ENCODE measurements around the gene DDX10. TPM values are rescaled to one million over a fixed set of nuclear protein-coding genes. Genes with fewer than 3 reads are reported as not detected.

Gene DDX10
- total and polyA plus RNA-seq, 2 experiments from 2014 or later, result 32.4 to 37.8 TPM

DNA sequence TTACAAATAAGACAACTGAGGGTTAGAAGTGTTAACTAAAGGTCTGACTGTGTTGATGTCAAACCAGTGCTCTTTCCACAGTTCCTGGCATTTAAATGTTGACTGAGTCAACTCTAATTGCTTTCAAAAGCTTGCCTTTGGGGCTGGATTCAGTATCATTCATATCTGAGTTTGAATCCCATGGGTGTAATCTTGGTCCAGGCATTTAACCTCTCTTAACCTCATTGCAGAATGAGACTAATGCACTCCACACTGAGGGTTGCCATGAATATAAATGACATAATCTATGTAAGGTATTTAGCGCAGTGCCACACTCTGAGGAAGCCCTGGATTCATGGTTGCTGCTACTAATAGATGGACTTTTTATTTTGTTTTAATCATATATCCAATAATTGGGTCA, 274.3 kb downstream of the DDX10 start:
- Mint-ChIP-seq H3K36me3 (ENCODE audit: low read depth) (peaks cover 8% of the 10 kb centered on the region; the same call in 2 of the 3 replicates), H3K27me3 (ENCODE audit: insufficient read depth, low read depth, poor library complexity) (no peaks in the 10 kb centered on the region), H3K27ac (no peak overlapping the region), H3K4me3 (no peak overlapping the region), H3K4me1 (peaks cover 19% of the 10 kb centered on the region), H3K9me3 (no peaks in the 10 kb centered on the region)
- H3K4me1 ChIP-seq (ENCODE audit: insufficient read depth), result peaks cover 10% of the 10 kb centered on the region
- no peaks in the 10 kb centered on the region for H3F3A ChIP-seq (replicated peaks; ENCODE audit: low read depth)
- H3K79me2 ChIP-seq (replicated peaks; ENCODE audit: insufficient read depth), result no peaks in the 10 kb centered on the region
- ATAC-seq (no peak), DNase-seq (ENCODE audit: low spot score) (no peak)
- no peak overlapping the region for H2AFZ ChIP-seq
- no peak overlapping the region for H3K27ac ChIP-seq (ENCODE audit: low read depth)
- no peak overlapping the region for H3K4me2 ChIP-seq
- H3K36me3 ChIP-seq (ENCODE audit: insufficient read depth), result no peaks in the 10 kb centered on the region
- H3K4me3 ChIP-seq, result no peak overlapping the region
- H4K20me1 ChIP-seq (replicated peaks; ENCODE audit: insufficient read depth), result no peaks in the 10 kb centered on the region
- no peaks in the 10 kb centered on the region; the same call in 1 of the 2 replicates for H3K9me2 ChIP-seq (ENCODE audit: insufficient read depth)
- H3K27me3 ChIP-seq (ENCODE audit: insufficient read depth), result no peaks in the 10 kb centered on the region
- no peak for TF ChIP-seq NANOG (IDR thresholded peaks at IDR 0.05; ENCODE audit: borderline replicate concordance)
- TF ChIP-seq EZH2phosphoT487 (IDR thresholded peaks at IDR 0.05; ENCODE audit: unreplicated experiment), result no peak
- TF ChIP-seq EZH2 (IDR thresholded peaks at IDR 0.05; ENCODE audit: low read depth, unreplicated experiment), result no peak
- no peak for TF ChIP-seq JUNB (IDR thresholded peaks at IDR 0.05; ENCODE audit: unreplicated experiment)
- no peak for TF ChIP-seq ZNF331 (CRISPR knock-in tag; IDR thresholded peaks at IDR 0.05; ENCODE audit: low read depth)
- no peak for TF ChIP-seq ZNF114 (CRISPR knock-in tag; IDR thresholded peaks at IDR 0.05)
- TF ChIP-seq, protein P1, sequence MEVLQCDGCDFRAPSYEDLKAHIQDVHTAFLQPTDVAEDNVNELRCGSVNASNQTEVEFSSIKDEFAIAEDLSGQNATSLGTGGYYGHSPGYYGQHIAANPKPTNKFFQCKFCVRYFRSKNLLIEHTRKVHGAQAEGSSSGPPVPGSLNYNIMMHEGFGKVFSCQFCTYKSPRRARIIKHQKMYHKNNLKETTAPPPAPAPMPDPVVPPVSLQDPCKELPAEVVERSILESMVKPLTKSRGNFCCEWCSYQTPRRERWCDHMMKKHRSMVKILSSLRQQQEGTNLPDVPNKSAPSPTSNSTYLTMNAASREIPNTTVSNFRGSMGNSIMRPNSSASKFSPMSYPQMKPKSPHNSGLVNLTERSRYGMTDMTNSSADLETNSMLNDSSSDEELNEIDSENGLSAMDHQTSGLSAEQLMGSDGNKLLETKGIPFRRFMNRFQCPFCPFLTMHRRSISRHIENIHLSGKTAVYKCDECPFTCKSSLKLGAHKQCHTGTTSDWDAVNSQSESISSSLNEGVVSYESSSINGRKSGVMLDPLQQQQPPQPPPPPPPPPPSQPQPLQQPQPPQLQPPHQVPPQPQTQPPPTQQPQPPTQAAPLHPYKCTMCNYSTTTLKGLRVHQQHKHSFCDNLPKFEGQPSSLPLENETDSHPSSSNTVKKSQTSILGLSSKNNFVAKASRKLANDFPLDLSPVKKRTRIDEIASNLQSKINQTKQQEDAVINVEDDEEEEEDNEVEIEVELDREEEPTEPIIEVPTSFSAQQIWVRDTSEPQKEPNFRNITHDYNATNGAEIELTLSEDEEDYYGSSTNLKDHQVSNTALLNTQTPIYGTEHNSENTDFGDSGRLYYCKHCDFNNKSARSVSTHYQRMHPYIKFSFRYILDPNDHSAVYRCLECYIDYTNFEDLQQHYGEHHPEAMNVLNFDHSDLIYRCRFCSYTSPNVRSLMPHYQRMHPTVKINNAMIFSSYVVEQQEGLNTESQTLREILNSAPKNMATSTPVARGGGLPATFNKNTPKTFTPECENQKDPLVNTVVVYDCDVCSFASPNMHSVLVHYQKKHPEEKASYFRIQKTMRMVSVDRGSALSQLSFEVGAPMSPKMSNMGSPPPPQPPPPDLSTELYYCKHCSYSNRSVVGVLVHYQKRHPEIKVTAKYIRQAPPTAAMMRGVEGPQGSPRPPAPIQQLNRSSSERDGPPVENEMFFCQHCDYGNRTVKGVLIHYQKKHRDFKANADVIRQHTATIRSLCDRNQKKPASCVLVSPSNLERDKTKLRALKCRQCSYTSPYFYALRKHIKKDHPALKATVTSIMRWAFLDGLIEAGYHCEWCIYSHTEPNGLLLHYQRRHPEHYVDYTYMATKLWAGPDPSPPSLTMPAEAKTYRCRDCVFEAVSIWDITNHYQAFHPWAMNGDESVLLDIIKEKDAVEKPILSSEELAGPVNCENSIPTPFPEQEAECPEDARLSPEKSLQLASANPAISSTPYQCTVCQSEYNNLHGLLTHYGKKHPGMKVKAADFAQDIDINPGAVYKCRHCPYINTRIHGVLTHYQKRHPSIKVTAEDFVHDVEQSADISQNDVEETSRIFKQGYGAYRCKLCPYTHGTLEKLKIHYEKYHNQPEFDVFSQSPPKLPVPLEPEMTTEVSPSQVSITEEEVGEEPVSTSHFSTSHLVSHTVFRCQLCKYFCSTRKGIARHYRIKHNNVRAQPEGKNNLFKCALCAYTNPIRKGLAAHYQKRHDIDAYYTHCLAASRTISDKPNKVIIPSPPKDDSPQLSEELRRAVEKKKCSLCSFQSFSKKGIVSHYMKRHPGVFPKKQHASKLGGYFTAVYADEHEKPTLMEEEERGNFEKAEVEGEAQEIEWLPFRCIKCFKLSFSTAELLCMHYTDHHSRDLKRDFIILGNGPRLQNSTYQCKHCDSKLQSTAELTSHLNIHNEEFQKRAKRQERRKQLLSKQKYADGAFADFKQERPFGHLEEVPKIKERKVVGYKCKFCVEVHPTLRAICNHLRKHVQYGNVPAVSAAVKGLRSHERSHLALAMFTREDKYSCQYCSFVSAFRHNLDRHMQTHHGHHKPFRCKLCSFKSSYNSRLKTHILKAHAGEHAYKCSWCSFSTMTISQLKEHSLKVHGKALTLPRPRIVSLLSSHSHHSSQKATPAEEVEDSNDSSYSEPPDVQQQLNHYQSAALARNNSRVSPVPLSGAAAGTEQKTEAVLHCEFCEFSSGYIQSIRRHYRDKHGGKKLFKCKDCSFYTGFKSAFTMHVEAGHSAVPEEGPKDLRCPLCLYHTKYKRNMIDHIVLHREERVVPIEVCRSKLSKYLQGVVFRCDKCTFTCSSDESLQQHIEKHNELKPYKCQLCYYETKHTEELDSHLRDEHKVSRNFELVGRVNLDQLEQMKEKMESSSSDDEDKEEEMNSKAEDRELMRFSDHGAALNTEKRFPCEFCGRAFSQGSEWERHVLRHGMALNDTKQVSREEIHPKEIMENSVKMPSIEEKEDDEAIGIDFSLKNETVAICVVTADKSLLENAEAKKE (CRISPR knock-in tag; IDR thresholded peaks at IDR 0.05), result no peak
- no peak for TF ChIP-seq STAT1 (IDR thresholded peaks at IDR 0.05; ENCODE audit: unreplicated experiment)
- TF ChIP-seq, protein P2, sequence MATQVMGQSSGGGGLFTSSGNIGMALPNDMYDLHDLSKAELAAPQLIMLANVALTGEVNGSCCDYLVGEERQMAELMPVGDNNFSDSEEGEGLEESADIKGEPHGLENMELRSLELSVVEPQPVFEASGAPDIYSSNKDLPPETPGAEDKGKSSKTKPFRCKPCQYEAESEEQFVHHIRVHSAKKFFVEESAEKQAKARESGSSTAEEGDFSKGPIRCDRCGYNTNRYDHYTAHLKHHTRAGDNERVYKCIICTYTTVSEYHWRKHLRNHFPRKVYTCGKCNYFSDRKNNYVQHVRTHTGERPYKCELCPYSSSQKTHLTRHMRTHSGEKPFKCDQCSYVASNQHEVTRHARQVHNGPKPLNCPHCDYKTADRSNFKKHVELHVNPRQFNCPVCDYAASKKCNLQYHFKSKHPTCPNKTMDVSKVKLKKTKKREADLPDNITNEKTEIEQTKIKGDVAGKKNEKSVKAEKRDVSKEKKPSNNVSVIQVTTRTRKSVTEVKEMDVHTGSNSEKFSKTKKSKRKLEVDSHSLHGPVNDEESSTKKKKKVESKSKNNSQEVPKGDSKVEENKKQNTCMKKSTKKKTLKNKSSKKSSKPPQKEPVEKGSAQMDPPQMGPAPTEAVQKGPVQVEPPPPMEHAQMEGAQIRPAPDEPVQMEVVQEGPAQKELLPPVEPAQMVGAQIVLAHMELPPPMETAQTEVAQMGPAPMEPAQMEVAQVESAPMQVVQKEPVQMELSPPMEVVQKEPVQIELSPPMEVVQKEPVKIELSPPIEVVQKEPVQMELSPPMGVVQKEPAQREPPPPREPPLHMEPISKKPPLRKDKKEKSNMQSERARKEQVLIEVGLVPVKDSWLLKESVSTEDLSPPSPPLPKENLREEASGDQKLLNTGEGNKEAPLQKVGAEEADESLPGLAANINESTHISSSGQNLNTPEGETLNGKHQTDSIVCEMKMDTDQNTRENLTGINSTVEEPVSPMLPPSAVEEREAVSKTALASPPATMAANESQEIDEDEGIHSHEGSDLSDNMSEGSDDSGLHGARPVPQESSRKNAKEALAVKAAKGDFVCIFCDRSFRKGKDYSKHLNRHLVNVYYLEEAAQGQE (IDR thresholded peaks at IDR 0.05; ENCODE audit: unreplicated experiment), result no peak
- no peak for TF ChIP-seq CREB1 (CRISPR knock-in tag; IDR thresholded peaks at IDR 0.05; ENCODE audit: low read depth)
- TF ChIP-seq, protein P3, sequence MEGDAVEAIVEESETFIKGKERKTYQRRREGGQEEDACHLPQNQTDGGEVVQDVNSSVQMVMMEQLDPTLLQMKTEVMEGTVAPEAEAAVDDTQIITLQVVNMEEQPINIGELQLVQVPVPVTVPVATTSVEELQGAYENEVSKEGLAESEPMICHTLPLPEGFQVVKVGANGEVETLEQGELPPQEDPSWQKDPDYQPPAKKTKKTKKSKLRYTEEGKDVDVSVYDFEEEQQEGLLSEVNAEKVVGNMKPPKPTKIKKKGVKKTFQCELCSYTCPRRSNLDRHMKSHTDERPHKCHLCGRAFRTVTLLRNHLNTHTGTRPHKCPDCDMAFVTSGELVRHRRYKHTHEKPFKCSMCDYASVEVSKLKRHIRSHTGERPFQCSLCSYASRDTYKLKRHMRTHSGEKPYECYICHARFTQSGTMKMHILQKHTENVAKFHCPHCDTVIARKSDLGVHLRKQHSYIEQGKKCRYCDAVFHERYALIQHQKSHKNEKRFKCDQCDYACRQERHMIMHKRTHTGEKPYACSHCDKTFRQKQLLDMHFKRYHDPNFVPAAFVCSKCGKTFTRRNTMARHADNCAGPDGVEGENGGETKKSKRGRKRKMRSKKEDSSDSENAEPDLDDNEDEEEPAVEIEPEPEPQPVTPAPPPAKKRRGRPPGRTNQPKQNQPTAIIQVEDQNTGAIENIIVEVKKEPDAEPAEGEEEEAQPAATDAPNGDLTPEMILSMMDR (conservative IDR thresholded peaks at IDR 0.05; ENCODE audit: low read depth in 2 of 2), result no peak
- TF ChIP-seq, protein P4, sequence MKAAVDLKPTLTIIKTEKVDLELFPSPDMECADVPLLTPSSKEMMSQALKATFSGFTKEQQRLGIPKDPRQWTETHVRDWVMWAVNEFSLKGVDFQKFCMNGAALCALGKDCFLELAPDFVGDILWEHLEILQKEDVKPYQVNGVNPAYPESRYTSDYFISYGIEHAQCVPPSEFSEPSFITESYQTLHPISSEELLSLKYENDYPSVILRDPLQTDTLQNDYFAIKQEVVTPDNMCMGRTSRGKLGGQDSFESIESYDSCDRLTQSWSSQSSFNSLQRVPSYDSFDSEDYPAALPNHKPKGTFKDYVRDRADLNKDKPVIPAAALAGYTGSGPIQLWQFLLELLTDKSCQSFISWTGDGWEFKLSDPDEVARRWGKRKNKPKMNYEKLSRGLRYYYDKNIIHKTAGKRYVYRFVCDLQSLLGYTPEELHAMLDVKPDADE (IDR thresholded peaks at IDR 0.05), result no peak
- TF ChIP-seq POLR2AphosphoS5 (IDR thresholded peaks at IDR 0.05; ENCODE audit: low read depth), result no peak
